Muscle of arm (tissue), 12 donors: ENCODE results near the gene ZBTB8OS. TPM values are rescaled to one million over a fixed set of nuclear protein-coding genes. Genes with fewer than 3 reads are reported as not detected.
"Not testable (repeated sequence)": the region's sequence is repeated elsewhere in the genome, so short reads cannot be mapped to it uniquely, and the experiment has no call there.

Source experiments
- DNase-seq: peaks from one replicate; pipeline ENCODE4 v3.0.0-alpha.2; 2013
- polyA plus RNA-seq, 12 donors: library from polyadenylated mRNA; unstranded; fragments of 120-200 nt; gene quantifications; one replicate each; pipeline ENCODE4 v1.2.1, GENCODE V29; 2013; ENCODE audit not compliant: insufficient read length in 12 of 12

Gene ZBTB8OS
- polyA plus RNA-seq, 12 donors, result 19.7 to 40.5 (median 27.5) TPM; not detected in 1

DNA sequence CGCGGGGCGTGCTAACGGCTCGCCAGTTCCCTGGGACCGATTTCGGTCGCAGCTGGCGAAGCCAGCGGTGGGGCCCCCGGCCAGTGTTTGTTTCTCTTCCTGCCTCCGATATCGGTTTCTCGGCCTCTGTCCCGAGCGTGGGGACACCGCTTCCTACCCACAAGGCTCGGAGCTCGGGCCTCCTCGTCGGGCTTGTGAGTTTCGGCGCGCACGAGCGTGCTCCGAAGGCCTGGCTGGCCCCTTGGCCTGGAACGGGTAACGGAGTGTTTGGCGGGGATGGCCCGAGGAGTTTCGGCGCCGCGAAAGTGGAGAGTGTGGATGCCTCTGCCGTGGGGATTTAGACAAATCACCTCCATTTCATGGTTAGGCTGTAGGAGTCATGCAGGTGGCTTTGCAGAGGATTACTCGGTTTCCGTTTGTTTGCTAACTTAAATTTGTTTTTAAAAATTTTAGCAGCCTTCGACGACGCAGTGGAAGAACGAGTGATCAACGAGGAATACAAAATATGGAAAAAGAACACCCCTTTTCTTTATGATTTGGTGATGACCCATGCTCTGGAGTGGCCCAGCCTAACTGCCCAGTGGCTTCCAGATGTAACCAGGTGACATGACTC, 1.2 kb upstream of the ZBTB8OS start:
- DNase-seq, result no peak

DNA sequence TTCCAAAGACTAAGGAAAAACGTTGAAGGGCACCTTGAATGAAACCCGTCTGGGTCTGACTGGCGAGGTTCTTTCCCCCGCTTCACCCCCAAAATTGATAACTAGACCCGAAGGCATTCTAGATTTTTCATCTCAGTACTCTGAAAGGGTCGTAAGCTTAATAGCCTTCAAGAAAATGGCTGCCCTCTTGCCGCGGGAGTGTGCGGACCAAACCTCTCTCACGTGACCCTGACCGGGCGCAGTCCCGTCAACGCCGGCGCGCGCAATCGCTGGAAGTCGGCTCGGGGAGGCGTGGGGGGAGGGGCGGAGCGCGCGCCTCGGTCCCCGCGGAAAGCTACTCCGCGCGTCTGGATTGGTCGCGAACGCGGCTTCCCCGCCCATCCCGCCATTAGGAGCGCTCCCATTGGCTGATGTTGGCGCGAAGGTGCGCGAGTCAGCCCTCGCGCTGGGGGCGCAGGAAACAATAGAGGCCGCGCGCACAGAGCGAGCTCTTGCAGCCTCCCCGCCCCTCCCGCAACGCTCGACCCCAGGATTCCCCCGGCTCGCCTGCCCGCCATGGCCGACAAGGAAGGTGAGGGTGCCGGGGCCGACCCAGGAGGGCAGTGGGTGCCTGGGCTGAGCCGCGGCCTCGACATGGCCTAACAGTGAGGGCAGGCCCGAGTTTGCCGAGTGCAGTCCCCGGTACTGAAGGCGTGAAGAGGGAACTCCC, 556 bp upstream of the ZBTB8OS start, which contains the start of gene RBBP4:
Gene RBBP4, plus strand, starts transcription at position 457 of the 709 bp plus-strand sequence. Its CDS starts 99 bp downstream, at position 556.
- DNase-seq, result peak; percentile 98

DNA sequence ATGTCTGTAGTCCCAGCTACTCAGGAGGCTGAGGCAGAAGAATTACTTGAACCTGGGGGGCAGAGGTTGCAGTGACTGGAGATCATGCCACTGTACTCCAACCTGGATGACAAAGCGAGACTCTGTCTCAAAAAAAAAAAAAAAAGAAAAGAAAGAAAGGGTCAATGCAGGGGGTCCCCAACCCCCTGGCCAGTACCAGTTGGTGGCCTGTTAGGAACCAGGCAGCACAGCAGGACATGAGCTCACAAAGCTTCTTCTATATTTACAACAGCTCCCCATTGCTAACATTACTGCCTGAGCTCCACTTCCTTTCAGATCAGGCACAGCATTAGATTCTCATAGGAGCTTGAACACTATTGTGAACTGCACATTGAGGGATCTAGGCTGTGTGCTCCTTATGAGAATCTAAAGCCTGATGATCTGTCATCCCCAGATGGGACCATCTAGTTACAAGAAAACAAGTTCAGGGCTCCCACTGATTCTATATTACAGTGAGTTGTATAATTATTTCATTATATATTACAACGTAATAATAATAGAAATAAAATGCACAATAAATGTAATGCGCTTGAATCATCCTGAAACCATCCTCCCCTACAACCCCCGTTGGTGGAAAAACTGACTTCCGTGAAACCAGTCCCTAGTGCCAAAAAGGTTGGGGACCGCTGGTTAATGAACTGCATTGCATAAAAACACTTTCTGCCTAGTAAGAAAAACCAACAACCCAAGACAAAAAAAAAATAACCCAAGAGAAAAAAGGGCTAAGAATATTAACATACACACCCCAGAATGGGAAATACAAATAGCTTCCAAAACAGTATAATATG, 2.8 kb downstream of the ZBTB8OS start:
- DNase-seq, result no peak

DNA sequence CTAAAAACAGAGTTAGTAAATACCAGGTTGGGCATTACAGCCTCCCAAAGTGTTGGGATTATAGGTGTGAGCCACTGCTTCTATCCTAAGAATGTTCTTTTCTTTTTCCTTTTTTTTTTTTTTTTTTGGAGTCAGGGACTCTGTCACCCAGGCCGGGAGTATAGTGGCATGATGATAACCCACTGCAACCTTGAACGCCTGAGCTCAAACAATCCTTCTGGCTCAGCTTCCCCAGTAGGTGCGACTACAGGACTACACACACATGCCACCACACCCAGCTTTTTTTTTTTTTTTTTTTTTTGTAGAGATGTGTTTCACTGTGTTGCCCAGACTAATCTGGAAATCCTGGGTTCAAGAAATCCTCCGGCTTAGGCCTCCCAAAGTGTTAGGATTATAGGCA, 5.9 kb downstream of the ZBTB8OS start:
- DNase-seq, result no peak

DNA sequence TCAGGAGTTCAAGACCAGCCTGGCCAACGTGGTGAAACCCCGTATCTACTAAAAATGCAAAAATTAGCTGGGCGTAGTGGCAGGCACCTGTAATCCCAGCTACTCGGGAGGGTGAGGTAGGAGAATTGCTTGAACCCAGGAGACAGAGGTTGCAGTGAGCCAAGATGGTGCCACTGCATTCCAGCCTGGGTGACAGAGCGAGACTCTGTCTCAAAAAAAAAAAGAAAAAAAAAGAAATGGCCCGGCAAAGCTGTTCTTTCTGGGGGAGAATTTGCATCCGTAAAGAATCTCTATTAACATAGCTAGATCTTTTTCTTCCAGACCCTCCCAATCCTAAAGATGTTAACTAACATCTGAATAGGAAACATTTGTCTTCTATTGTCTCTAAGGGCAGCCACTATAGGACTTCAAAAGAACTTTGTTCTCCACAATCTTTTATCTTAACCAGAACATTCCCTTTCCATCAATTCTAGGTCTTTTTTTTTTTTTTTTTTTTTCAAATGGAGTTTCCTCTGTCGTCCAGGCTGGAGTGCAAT, 8.0 kb downstream of the ZBTB8OS start:
- DNase-seq, result not testable (repeated sequence)

DNA sequence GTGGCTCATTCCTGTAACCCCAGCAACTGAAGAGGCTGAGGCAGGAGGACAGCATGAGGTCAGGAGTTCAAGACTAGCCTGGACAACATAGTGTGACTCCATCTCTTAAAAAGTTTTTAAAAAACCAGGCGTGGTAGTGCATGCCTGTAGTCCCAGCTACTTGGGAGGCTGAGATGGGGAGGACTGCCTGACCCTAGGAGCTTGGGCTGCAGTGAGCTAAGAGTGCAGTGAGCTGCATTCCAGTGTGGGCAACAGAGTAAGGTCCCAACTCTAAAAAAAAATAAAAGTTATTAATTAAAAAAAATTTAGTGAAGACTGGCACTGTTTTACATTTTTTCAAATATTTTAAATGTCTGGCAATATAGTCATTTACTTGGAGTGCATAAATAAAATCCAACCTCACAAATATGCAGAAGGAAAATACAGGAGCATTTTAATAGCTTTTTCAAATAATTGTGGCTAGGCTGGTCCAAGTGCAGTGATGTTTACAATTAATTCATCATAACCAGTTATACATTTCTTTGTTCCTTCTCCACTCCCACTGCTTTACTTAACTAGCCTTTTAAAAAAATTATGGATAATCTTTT, 10.8 kb downstream of the ZBTB8OS start:
- DNase-seq, result no peak

DNA sequence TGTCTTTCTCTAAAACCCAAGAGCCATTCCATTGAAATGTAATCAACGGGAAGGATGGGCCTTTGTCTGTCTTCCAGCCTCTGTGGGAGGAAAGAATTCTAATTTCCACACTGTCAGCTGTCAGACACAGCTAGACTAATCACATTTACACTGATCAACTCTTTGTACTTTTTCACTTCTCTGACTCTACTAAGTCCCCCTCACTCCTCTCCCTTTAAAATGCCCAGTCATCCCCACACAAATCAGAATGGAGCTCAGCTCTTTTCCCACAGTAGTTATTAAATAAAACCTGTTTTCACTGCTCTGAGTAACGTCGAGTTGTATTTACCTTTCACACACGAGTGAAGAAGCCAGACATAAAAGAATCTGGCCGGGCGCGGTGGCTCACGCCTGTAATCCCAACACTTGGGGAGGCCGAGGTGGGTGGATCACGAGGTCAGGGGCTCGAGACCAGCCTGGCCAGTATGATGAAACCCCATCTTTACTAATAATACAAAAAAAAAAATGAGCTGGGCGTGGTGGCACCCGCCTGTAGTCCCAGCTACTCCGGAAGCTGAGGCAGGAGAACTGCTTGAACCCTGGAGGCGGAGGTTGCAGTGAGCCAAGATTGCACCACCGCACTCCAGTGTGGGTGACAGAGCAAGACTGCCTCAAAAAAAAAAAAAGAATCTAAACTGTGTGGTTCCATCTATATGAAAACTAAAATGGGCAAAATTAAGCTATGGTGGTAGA, 13.3 kb downstream of the ZBTB8OS start:
- no peak for DNase-seq

DNA sequence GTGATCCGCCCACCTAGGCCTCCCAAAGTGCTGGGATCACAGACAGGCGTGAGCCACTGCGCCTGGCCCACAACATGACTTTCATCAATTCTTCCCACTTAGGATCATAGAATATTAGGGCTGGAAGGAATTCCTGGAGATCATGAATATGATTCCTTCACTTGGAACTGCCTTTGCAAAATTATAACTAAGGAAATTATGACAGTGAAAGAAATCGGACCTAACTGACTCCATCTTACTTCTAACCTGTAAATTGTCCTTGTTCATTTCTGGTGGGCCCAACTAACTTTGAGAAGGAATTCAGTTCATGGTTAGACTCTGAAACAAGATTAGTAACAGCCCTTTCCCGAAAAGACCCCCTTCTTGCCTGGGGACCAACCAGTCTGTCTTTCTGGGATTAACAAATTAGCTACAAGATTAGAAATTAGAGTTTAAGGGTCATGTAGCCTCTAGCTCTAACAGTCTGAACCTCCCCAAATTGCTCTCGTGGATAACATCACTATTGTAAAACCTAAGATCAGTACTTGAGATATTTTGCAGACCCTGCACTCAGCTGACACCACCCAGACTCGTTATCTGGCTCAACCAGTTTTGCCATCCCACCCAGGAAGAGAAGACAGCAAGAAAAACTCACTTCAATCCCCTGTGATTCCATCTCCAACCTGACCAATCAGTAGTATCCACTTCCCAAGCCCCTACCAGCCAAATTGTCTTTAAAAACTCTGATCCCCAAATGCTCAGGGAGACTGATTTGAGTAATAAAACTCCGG, 14.7 kb downstream of the ZBTB8OS start:
- no peak for DNase-seq

DNA sequence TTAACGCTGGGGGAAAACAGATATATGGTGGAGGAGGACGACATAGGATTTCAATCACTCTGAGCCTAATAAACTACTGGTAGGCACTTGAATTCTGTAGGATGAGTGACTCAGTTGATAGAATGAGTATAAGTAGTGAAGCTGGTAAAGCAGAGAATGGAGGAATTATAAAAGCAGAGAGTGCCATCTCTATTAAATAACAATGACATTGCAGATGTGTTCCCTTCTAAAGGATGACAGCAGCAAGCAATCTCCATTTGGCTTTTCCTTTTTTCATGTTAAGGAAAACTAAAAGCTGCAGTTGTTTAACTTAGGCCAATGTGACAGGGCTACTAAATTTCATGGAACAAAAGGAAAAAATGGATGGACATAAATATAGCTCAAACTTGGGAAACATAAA, 17.5 kb downstream of the ZBTB8OS start:
- no peak for DNase-seq

DNA sequence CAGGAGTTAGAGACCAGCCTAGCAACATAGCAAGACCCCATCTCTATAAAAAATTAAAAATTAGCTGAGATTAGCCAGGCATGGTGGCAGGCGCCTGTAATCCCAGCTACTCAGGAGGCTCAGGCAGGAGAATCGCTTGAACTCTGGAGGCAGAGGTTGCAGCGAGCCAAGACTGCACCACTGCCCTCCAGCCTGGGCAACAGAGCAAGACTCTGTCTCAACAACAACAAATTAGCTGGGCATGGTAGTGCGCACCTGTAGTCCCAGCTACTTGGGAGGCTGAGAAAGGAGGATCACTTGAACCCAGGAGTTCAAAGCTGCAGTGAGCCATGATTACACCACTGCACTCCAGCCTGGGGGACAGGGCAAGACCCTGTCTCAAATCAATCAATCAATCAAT, 20.2 kb downstream of the ZBTB8OS start:
- DNase-seq, result not testable (repeated sequence)

DNA sequence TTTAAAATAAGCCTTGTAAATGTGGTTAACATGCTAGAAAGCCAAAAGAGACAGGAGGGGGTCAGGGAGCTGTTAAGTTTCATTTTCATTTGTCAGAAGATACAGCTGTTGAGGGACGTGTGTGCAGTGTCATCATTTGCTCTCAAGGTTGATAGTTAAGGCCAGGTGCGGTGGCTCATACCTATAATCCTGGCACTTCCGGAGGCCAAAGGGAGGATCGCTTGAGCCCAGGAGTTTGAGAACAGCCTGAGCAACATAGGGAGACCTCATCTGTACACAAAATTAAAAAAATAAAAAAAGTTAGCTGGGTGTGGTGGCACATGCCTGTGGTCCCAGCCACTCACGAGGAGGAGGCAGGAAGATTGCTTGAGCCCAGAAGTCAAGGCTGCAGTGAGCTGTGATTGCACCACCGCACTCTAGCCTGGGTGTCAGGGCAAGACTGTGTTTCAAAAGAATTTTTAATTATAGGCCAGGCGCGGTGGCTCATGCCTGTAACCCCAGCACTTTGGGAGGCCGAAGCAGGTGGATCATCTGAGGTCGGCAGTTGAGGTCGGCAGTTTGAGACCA, 22.7 kb downstream of the ZBTB8OS start:
- DNase-seq, result no peak

DNA sequence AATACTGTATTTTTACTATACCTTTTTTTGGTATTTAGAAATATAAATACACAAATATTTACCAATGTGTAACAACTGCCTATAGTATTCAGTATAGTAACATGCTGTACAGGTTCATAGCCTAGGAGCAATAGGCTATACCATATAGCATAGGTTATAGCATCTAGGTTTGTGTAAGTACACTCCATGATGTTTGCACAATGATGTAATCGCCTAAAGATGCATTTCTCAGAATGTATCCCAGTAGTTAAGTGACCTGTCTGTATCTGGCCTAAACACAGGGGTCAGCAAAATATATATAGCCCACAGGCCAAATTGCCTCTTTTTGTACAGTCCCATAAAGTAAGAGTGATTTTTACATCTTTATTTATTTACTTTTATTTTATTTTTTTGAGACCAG, 24.2 kb downstream of the ZBTB8OS start:
- no peak for DNase-seq

DNA sequence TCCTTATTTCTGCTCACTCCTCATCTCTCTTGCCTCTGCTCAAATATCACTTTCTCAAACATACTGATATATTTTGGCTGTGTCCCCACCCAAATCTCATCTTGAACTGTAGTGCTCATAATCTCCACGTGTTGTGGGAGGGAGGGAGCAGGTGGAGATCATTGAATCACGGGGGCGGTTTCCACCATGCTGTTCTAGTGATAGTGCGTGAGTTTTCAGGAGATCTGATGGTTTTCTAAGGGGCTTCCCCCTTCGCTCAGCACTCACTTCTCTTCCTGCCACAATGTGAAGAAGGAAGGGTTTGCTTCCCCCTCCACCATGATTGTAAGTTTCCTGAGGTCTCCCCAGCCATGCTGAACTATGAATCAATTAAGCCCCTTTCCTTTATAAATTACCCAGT, 26.6 kb downstream of the ZBTB8OS start:
- DNase-seq, result no peak

DNA sequence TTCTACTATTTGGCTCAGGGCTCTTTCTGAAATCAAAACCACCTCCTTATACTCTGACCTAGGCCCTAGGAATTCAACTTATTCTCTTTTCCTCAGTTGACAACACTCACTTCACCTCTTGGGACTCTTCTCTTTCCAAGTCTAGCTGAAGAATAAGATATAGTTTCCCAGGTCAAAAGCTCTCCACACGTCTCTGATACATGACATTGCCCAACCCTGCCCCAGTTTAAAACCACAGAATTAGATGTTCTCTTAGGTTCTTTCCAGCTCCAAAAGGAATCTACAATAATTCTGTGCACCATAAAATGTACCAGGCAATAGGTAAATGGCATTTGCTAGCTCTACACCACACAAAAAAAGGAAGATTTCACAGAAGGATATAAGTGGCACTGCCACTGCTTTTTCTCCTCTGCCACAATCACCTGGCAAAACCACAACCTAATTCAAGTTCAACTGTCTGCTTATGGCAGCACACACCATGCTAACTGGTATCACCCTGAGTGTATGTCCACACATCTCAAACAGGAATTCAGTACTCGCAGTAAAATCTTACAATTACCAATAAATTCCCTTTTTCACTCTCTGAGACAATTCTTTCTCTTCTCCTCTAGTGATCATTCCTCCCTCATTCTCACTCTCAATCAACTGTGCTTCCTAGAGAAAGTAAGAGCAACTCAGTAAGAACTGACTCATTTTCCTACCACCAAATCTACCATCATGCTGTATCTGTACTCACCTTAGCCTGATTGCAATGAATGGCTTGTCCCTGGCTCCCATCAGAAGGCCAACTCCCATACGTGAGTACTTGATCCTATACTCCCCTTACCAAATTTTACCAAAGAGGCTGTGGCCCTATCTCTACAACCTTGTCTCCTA, 27.3 kb downstream of the ZBTB8OS start:
- DNase-seq, result no peak

DNA sequence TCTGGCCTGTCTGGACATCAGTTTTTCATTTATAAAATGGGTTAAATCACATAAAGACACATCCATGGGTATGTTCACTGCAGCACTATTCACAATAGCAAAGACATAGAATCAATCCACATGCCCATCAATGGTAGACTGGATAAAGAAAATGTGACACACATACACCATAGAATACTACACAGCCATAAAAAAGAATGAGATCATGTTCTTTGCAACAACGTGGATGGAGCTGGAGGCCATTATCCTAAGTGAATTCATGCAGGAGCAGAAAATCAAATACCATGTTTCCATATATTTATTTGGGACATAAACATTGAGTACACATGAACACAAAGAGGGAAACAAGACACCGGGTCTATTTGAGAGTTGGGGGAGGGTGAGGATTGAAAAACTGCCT, 28.1 kb downstream of the ZBTB8OS start:
- DNase-seq, result no peak

DNA sequence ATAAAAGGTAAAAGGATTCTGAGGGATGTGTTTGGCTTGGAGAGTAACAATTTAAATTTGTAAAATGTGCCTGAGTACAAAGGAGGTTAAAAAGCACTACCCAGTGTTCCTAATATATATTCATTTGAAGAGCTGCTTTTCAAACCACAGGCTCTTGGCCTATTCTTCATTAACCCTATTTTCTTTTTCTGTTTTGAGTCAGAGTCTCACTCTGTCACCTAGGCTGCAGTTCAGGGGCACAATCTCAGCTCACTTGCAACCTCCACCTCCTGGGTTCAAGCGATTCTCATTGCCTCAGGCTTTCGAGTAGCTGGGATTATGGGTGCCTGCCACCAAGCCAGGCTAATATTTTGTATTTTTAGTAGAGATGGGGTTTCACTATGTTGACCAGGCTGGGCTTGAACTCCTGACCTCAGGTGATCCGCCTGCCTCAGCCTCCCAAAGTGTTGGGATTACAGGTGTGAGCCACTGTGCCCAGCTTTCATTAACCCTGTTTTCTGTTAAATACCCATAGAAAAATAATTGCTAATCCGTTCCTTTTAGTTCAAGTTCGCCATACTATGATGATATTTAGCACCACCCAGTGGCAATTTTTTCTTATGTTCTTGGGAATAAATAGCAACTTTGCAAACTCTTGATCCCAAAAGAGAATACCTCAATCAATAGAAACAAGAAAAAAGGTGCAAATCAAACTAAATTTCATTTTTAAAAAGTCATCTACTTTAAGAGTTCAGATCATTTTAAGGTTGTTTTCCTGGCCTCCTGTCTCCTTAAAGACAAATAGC, 30.5 kb downstream of the ZBTB8OS start:
- peak; percentile 8 for DNase-seq

DNA sequence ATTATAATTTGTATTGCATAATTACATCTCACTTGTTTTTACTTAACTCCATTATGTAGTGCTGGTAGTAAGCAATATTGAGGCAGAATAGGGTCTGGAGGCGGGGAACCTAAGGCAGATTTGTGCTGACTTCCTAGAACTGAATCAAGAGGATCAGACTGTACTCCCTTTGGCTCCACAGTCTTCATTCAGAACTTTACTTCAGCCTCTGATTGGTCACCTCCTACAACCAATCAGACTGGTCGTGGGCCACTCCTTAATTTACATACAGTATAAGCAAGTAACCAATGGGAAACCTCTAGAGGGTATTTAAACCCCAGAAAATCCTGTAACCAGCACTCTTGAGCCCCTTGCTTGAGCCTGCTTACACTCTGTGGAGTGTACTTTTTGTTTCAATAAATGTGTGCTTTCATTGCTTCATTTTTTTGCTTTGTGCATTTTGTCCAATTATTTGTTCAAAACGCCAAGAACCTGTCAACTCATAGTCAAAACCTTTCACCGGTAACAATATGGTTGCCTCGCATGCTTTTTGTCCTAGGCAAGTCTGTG, 31.6 kb downstream of the ZBTB8OS start:
- DNase-seq, result no peak

DNA sequence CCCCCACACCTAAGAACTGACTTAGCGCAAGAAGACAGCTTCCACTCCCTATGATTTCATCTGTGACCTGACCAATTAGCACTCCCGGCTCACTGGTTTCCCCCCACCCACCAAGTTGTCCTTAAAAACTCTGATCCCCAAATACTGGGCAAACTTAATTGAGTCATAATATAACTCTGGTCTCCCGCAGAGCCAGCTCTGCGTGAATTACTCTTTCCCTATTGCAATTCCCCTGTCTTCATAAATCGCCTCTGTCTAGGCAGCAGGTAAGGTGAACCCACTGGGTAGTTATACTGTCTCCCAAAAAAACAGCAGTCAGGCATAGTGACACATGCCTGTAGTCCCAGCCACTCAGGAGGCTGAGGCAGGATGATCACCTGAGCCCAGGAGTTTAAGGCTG, 36.9 kb downstream of the ZBTB8OS start:
- DNase-seq, result no peak
